Osteoblast (primary cell): ENCODE measurements around the gene NPAS1. TPM values are rescaled to one million over a fixed set of nuclear protein-coding genes. Genes with fewer than 3 reads are reported as not detected.
A peak's percentile ranks its signal among the peaks of the same experiment; 100 is the strongest.

Experiments
- DNase-seq: peaks from one replicate; pipeline ENCODE4 v3.0.0; 2011; ENCODE audit warnings: low spot score, mixed read lengths; ENCODE audit not compliant: insufficient read length; ENCODE audit errors: missing footprints
- H2AFZ ChIP-seq: 2 replicates; pipeline ENCODE4 v1.6.0; 2011; ENCODE audit warnings: mild to moderate bottlenecking, low read length
- H3K27ac ChIP-seq: 2 replicates; pipeline ENCODE4 v1.5.1; 2011; ENCODE audit warnings: mild to moderate bottlenecking, low read depth, low read length, moderate library complexity
- H3K27me3 ChIP-seq: 2 replicates; pipeline ENCODE4 v1.6.0; 2012; ENCODE audit warnings: mild to moderate bottlenecking, control low read depth, inconsistent platforms, low read length, moderate library complexity; ENCODE audit not compliant: insufficient read depth
- H3K36me3 ChIP-seq: 2 replicates; pipeline ENCODE4 v1.5.1; 2011; ENCODE audit warnings: mild to moderate bottlenecking, low read length, control low read depth, moderate library complexity; ENCODE audit not compliant: insufficient read depth
- H3K4me1 ChIP-seq: 2 replicates; pipeline ENCODE4 v1.5.1; 2011; ENCODE audit warnings: mild to moderate bottlenecking, low read length, control low read depth, moderate library complexity; ENCODE audit not compliant: insufficient read depth
- H3K4me2 ChIP-seq: 2 replicates; pipeline ENCODE4 v1.6.0; 2011; ENCODE audit warnings: mild to moderate bottlenecking, low read length; ENCODE audit not compliant: insufficient read depth
- H3K4me3 ChIP-seq: fragments of 200-600 bp; sonication (generic); 3 replicates; pipeline ENCODE4 v1.5.1; 2012; ENCODE audit warnings: mild to moderate bottlenecking, low read length, inconsistent platforms; ENCODE audit not compliant: insufficient read depth
- H3K79me2 ChIP-seq: 2 replicates; pipeline ENCODE4 v1.6.0; 2012; ENCODE audit warnings: mild to moderate bottlenecking, low read length, control low read depth, inconsistent platforms; ENCODE audit not compliant: insufficient read depth
- H3K9me3 ChIP-seq: 2 replicates; pipeline ENCODE4 v1.5.1; 2011; ENCODE audit warnings: low read depth, low read length, control low read depth
- H4K20me1 ChIP-seq: 2 replicates; pipeline ENCODE4 v1.6.0; 2012; ENCODE audit warnings: mild to moderate bottlenecking, low read length, control low read depth; ENCODE audit not compliant: insufficient read depth
- CTCF ChIP-seq: IDR thresholded peaks from 2 replicates; pipeline ENCODE4 v1.5.1; 2011; ENCODE audit warnings: mild to moderate bottlenecking, low read depth, low read length, moderate library complexity; ENCODE audit errors: extremely low read depth
- total RNA-seq: library from RNA; depleted of rRNA; stranded (reverse); fragments of >200 nt; gene quantifications from 2 replicates; pipeline ENCODE4 v1.2.3, GENCODE V29; 2012

The NPAS1 gene
- total RNA-seq, 1 donor, result 0.72 TPM

- H3K79me2 ChIP-seq, result peaks cover 55% of the 10 kb centered on the region
- peak overlapping the region; percentile 60 for H3K4me2 ChIP-seq
- peak overlapping the region; percentile 21 for H3K4me3 ChIP-seq
- DNase-seq, result no peak
- no peak for TF ChIP-seq CTCF
- no peak overlapping the region for H2AFZ ChIP-seq
- H3K4me1 ChIP-seq, result peaks cover 56% of the 10 kb centered on the region
- peak overlapping the region; percentile 99 for H3K27ac ChIP-seq
- peaks cover 8% of the 10 kb centered on the region for H3K36me3 ChIP-seq
- H3K27me3 ChIP-seq, result no peaks in the 10 kb centered on the region
- no peaks in the 10 kb centered on the region for H4K20me1 ChIP-seq
- H3K9me3 ChIP-seq, result no peaks in the 10 kb centered on the region
Measured at GRCh38 chr19:46975011-46975924, 44.4 kb upstream of the NPAS1 start.

GRCh38 chr19:46975925-46976782 lies 43.5 kb upstream of the NPAS1 start:
- Histone ChIP-seq H3K79me2 (peaks cover 63% of the 10 kb centered on the region), H4K20me1 (no peaks in the 10 kb centered on the region), H3K27me3 (no peaks in the 10 kb centered on the region), H3K27ac (peak overlapping the region; percentile 99), H2AFZ (no peak overlapping the region), H3K4me1 (peaks cover 55% of the 10 kb centered on the region), H3K9me3 (no peaks in the 10 kb centered on the region), H3K4me2 (peak overlapping the region; percentile 60), H3K4me3 (peak overlapping the region; percentile 21), H3K36me3 (peaks cover 10% of the 10 kb centered on the region)
- peak; percentile 96 for DNase-seq
- TF ChIP-seq CTCF, result no peak

DNA sequence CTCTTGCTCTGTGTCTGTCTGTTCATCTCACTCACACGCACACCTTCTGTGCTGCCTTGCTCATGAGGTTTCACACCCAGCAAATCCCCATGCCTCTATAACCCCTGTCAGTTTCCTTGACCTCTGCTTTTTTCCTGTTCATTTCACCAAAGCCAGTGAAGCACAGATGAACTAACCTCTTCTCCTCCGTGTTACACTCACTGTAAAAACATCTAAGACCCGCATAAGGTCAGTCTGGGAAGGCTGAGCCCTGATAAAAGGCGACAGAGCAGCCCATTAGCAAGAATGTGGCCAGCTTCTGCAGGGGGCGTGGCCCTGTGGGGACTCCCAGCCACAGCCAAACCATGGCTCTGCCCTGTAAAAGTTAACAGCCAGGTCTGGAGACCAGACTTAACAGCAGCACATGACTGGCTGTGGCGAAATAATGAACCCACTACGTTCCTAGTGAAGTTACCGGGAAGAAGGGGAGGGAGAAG lies 42.8 kb upstream of the NPAS1 start:
- Histone ChIP-seq H3K4me1 (peaks cover 62% of the 10 kb centered on the region), H3K36me3 (peaks cover 10% of the 10 kb centered on the region), H3K4me3 (peak overlapping the region; percentile 4), H3K4me2 (peak overlapping the region; percentile 14), H4K20me1 (no peaks in the 10 kb centered on the region), H3K9me3 (no peaks in the 10 kb centered on the region), H3K27me3 (no peaks in the 10 kb centered on the region), H2AFZ (no peak overlapping the region), H3K27ac (peak overlapping the region; percentile 99), H3K79me2 (peaks cover 63% of the 10 kb centered on the region)
- TF ChIP-seq CTCF, result no peak
- no peak for DNase-seq
